Astrocyte (in vitro differentiated cells and primary cell): Measurements from ENCODE around the gene MRPS6. TPM values are rescaled to one million over a fixed set of nuclear protein-coding genes. Genes with fewer than 3 reads are reported as not detected.

Experiments used
- DNase-seq: peaks from one replicate; pipeline ENCODE4 v3.0.0-alpha.2; 2010; ENCODE audit warnings: low read depth
- FAIRE-seq: peaks from 2 replicates; lab custom pipeline; 2011; peaks lifted over from hg19 to GRCh38; lab: Jason Lieb, UNC
- H2AFZ ChIP-seq: 2 replicates; pipeline ENCODE4 v1.6.0; 2012; ENCODE audit warnings: low read depth, low read length, inconsistent platforms
- H3K27ac ChIP-seq: 2 replicates; pipeline ENCODE4 v1.5.1; 2011; ENCODE audit warnings: low read depth, low read length, inconsistent platforms
- H3K27me3 ChIP-seq: 2 replicates; pipeline ENCODE4 v1.6.0; 2011; ENCODE audit warnings: low read length, inconsistent platforms; ENCODE audit not compliant: insufficient read depth
- H3K36me3 ChIP-seq: 2 replicates; pipeline ENCODE4 v1.5.1; 2011; ENCODE audit warnings: low read length, inconsistent platforms; ENCODE audit not compliant: insufficient read depth
- H3K4me1 ChIP-seq: 2 replicates; pipeline ENCODE4 v1.5.1; 2011; ENCODE audit warnings: low read length, inconsistent platforms; ENCODE audit not compliant: insufficient read depth
- H3K4me2 ChIP-seq: 2 replicates; pipeline ENCODE4 v1.6.0; 2012; ENCODE audit warnings: low read length, inconsistent platforms
- H3K4me3 ChIP-seq: 2 replicates; pipeline ENCODE4 v1.5.1; 2011; ENCODE audit warnings: low read depth, mild to moderate bottlenecking, low read length, inconsistent platforms; ENCODE audit not compliant: insufficient read depth
- H3K79me2 ChIP-seq: 2 replicates; pipeline ENCODE4 v1.6.0; 2012; ENCODE audit warnings: mild to moderate bottlenecking, low read length, inconsistent platforms; ENCODE audit not compliant: insufficient read depth
- H3K9ac ChIP-seq: 2 replicates; pipeline ENCODE4 v1.6.0; 2012; ENCODE audit warnings: mild to moderate bottlenecking, low read length, inconsistent platforms
- H3K9me3 ChIP-seq: 2 replicates; pipeline ENCODE4 v1.5.1; 2012; ENCODE audit warnings: low read depth, mild to moderate bottlenecking, low read length, inconsistent platforms; ENCODE audit not compliant: insufficient read depth
- H4K20me1 ChIP-seq: 2 replicates; pipeline ENCODE4 v1.6.0; 2012; ENCODE audit warnings: low read length, inconsistent platforms; ENCODE audit not compliant: insufficient read depth
- H3K27ac Mint-ChIP-seq: one replicate; pipeline ENCODE4 v1.8.0; 2021; ENCODE audit warnings: mild to moderate bottlenecking, mixed read lengths; ENCODE audit not compliant: unreplicated experiment
- H3K27me3 Mint-ChIP-seq: one replicate; pipeline ENCODE4 v1.8.0; 2021; ENCODE audit warnings: low read depth, mixed read lengths; ENCODE audit not compliant: unreplicated experiment
- H3K36me3 Mint-ChIP-seq: one replicate; pipeline ENCODE4 v1.8.0; 2021; ENCODE audit warnings: low read depth, mixed read lengths; ENCODE audit not compliant: unreplicated experiment
- H3K4me1 Mint-ChIP-seq: one replicate; pipeline ENCODE4 v1.8.0; 2021; ENCODE audit warnings: low read depth, mixed read lengths; ENCODE audit not compliant: unreplicated experiment
- H3K4me3 Mint-ChIP-seq: one replicate; pipeline ENCODE4 v1.8.0; 2021; ENCODE audit warnings: mild to moderate bottlenecking, moderate library complexity, mixed read lengths; ENCODE audit not compliant: unreplicated experiment
- H3K9me3 Mint-ChIP-seq: one replicate; pipeline ENCODE4 v1.8.0; 2021; ENCODE audit warnings: mild to moderate bottlenecking, mixed read lengths; ENCODE audit not compliant: unreplicated experiment
- CTCF ChIP-seq: IDR thresholded peaks from 2 replicates; pipeline ENCODE4 v1.5.1; 2011; ENCODE audit warnings: low read depth, mild to moderate bottlenecking, inconsistent platforms, low read length, moderate library complexity; ENCODE audit not compliant: insufficient read depth
- EZH2 ChIP-seq: IDR thresholded peaks from 2 replicates; pipeline ENCODE4 v1.6.1; 2012; ENCODE audit warnings: mild to moderate bottlenecking, low read length, inconsistent platforms; ENCODE audit not compliant: insufficient read depth
- total RNA-seq: library from RNA; stranded (reverse); gene quantifications from 2 replicates; pipeline ENCODE4 v1.2.1, GENCODE V29; 2021

Gene MRPS6
- total RNA-seq, 1 donor from 2014 or later = 67.5 TPM

GRCh38 chr21:34130716-34130985 is 57.3 kb downstream of the MRPS6 start:
- Histone ChIP-seq H3K27me3 (no peaks in the 10 kb centered on the region), H3K9me3 (no peaks in the 10 kb centered on the region), H3K4me3 (no peak overlapping the region), H3K36me3 (no peaks in the 10 kb centered on the region), H3K79me2 (peaks cover 65% of the 10 kb centered on the region), H3K9ac (peak overlapping the region; percentile 31), H3K4me2 (peak overlapping the region; percentile 83), H2AFZ (no peak overlapping the region), H3K4me1 (peaks cover 31% of the 10 kb centered on the region), H3K27ac (no peak overlapping the region), H4K20me1 (peaks cover 54% of the 10 kb centered on the region)
- H3K4me3 Mint-ChIP-seq = no peak overlapping the region
- peak overlapping the region; percentile 91 for H3K27ac Mint-ChIP-seq
- peaks cover 15% of the 10 kb centered on the region for H3K36me3 Mint-ChIP-seq
- FAIRE-seq (no peak), DNase-seq (no peak)
- no peaks in the 10 kb centered on the region for H3K27me3 Mint-ChIP-seq
- peaks cover 50% of the 10 kb centered on the region for H3K4me1 Mint-ChIP-seq
- TF ChIP-seq EZH2 = no peak
- no peak for TF ChIP-seq CTCF
- no peaks in the 10 kb centered on the region for H3K9me3 Mint-ChIP-seq

GRCh38 chr21:34131586-34131985 is 58.2 kb downstream of the MRPS6 start:
- H3K27me3 Mint-ChIP-seq = no peaks in the 10 kb centered on the region
- Histone ChIP-seq H3K9ac (no peak overlapping the region), H3K4me1 (peaks cover 26% of the 10 kb centered on the region), H3K4me3 (no peak overlapping the region), H3K36me3 (no peaks in the 10 kb centered on the region), H3K79me2 (peaks cover 67% of the 10 kb centered on the region), H3K27ac (no peak overlapping the region), H3K9me3 (no peaks in the 10 kb centered on the region), H3K27me3 (no peaks in the 10 kb centered on the region), H3K4me2 (no peak overlapping the region), H2AFZ (no peak overlapping the region), H4K20me1 (peaks cover 50% of the 10 kb centered on the region)
- peaks cover 44% of the 10 kb centered on the region for H3K4me1 Mint-ChIP-seq
- DNase-seq (peak; percentile 23), FAIRE-seq (no peak)
- TF ChIP-seq EZH2 (no peak), CTCF (no peak)
- H3K36me3 Mint-ChIP-seq = peaks cover 22% of the 10 kb centered on the region
- peak overlapping the region; percentile 91 for H3K27ac Mint-ChIP-seq
- H3K4me3 Mint-ChIP-seq = no peak overlapping the region
- no peaks in the 10 kb centered on the region for H3K9me3 Mint-ChIP-seq

GRCh38 chr21:34132202-34132601 is 58.8 kb downstream of the MRPS6 start:
- no peaks in the 10 kb centered on the region for H3K27me3 ChIP-seq
- no peaks in the 10 kb centered on the region for H3K9me3 Mint-ChIP-seq
- H3K9ac ChIP-seq = no peak overlapping the region
- peaks cover 22% of the 10 kb centered on the region for H3K36me3 Mint-ChIP-seq
- H3K36me3 ChIP-seq = no peaks in the 10 kb centered on the region
- H3K27me3 Mint-ChIP-seq = no peaks in the 10 kb centered on the region
- TF ChIP-seq CTCF = no peak
- TF ChIP-seq EZH2 = no peak
- no peak overlapping the region for H3K4me3 Mint-ChIP-seq
- peaks cover 22% of the 10 kb centered on the region for H3K4me1 ChIP-seq
- H3K4me2 ChIP-seq = no peak overlapping the region
- H3K9me3 ChIP-seq = no peaks in the 10 kb centered on the region
- H3K27ac ChIP-seq = no peak overlapping the region
- H2AFZ ChIP-seq = no peak overlapping the region
- no peak overlapping the region for H3K4me3 ChIP-seq
- H3K79me2 ChIP-seq = peaks cover 66% of the 10 kb centered on the region
- peaks cover 45% of the 10 kb centered on the region for H4K20me1 ChIP-seq
- DNase-seq (no peak), FAIRE-seq (no peak)
- H3K4me1 Mint-ChIP-seq = peaks cover 41% of the 10 kb centered on the region
- H3K27ac Mint-ChIP-seq = peak overlapping the region; percentile 91
